C4-2B (cell line): ENCODE results near the gene GKN1.

Experiments
- H3K27ac ChIP-seq: fragments of 450-650 bp; 2 replicates; pipeline ENCODE4 v1.5.1; 2017
- CTCF ChIP-seq: fragments of 450-650 bp; conservative IDR thresholded peaks from 2 replicates; pipeline ENCODE4 v1.5.1; 2017; ENCODE audit warnings: mild to moderate bottlenecking
- ZFX ChIP-seq: fragments of 450-650 bp; IDR thresholded peaks from 2 replicates; pipeline ENCODE4 v1.6.1; 2017

Gene GKN1

GRCh38 chr2:68959001-68959400, 15.4 kb upstream of the GKN1 start:
- TF ChIP-seq ZFX (no peak), CTCF (no peak)
- H3K27ac ChIP-seq = no peak overlapping the region

GRCh38 chr2:68961380-68961779, 13.1 kb upstream of the GKN1 start:
- no peak for TF ChIP-seq CTCF
- TF ChIP-seq ZFX = no peak
- no peak overlapping the region for H3K27ac ChIP-seq

- TF ChIP-seq CTCF = no peak
- no peak for TF ChIP-seq ZFX
- no peak overlapping the region for H3K27ac ChIP-seq
Observed at GRCh38 chr2:68964282-68964681, 10.2 kb upstream of the GKN1 start.

GRCh38 chr2:68968221-68968620, 6.2 kb upstream of the GKN1 start:
- H3K27ac ChIP-seq = no peak overlapping the region
- TF ChIP-seq ZFX (no peak), CTCF (no peak)

GRCh38 chr2:68969736-68970490, 4.5 kb upstream of the GKN1 start:
- TF ChIP-seq CTCF (no peak), ZFX (no peak)
- no peak overlapping the region for H3K27ac ChIP-seq

GRCh38 chr2:68970566-68971265, 3.7 kb upstream of the GKN1 start:
- no peak overlapping the region for H3K27ac ChIP-seq

More at GRCh38 chr2:68970566-68971265, 3.7 kb upstream of the GKN1 start:
- no peak for TF ChIP-seq CTCF
- no peak for TF ChIP-seq ZFX
